Upper lobe of left lung (tissue), 6 donors: ENCODE results near the gene CTNNB1. TPM values are rescaled to one million over a fixed set of nuclear protein-coding genes. Genes with fewer than 3 reads are reported as not detected.

Experiments
- ATAC-seq, 2 donors: fragments of 200-7000 bp; cut with Tn5 transposase; one replicate each; pipeline ENCODE4 v1.9.1; 2022; ENCODE audit warnings: mild to moderate bottlenecking in 2 of 2, moderate library complexity in 2 of 2; ENCODE audit not compliant: low FRiP score in 2 of 2
- DNase-seq, 2 donors: peaks; one replicate each; pipeline ENCODE4 v3.0.0-alpha.2; 2019 to 2020
- H3K27ac ChIP-seq, 4 donors: fragments of 200-600 bp; sonication (generic); one replicate each; pipeline ENCODE4 v1.5.1; 2016 to 2019
- H3K27me3 ChIP-seq, 4 donors: fragments of 200-600 bp; sonication (generic); one replicate each; pipeline ENCODE4 v1.5.1; 2017 to 2019
- H3K36me3 ChIP-seq, 4 donors: fragments of 200-600 bp; sonication (generic); one replicate each; pipeline ENCODE4 v1.5.1; 2016 to 2019
- H3K4me1 ChIP-seq, 4 donors: fragments of 200-600 bp; sonication (generic); one replicate each; pipeline ENCODE4 v1.5.1; 2018 to 2019
- H3K4me3 ChIP-seq, 4 donors: fragments of 200-600 bp; sonication (generic); one replicate each; pipeline ENCODE4 v1.5.1; 2017 to 2019; ENCODE audit warnings: mild to moderate bottlenecking in 2 of 4, moderate library complexity in 1 of 4
- H3K9me3 ChIP-seq, 4 donors: fragments of 200-600 bp; sonication (generic); one replicate each; pipeline ENCODE4 v1.5.1; 2018 to 2019
- EP300 ChIP-seq, 4 donors: sonication (generic); formaldehyde crosslinking; IDR thresholded peaks; one replicate each; pipeline ENCODE4 v1.5.1; 2017; ENCODE audit warnings: antibody characterized with exemption in 4 of 4, control low read depth in 2 of 4
- POLR2A ChIP-seq, 4 donors: fragments of 450-650 bp; IDR thresholded peaks; one replicate each; pipeline ENCODE4 v1.5.1; 2016 to 2017; ENCODE audit warnings: antibody characterized with exemption in 4 of 4, mild to moderate bottlenecking in 2 of 4
- POLR2AphosphoS5 ChIP-seq, 2 donors: sonication (generic); formaldehyde crosslinking; IDR thresholded peaks; one replicate each; pipeline ENCODE4 v1.5.1; 2017; ENCODE audit warnings: antibody characterized with exemption in 2 of 2
- WGBS, 2 donors: methylation state at CpG; one replicate each; pipeline ENCODE4 v1.1.5; 2017 to 2018; 5-methylcytosine and 5-hydroxymethylcytosine counted together
- total RNA-seq, 6 donors: library from RNA; depleted of rRNA in 4 of 6; stranded (reverse); fragments of >200 nt in 4 of 6; gene quantifications; one replicate each; pipeline versions ENCODE4 v1.1.0 to v1.2.1, GENCODE V29; 2016 to 2021
- TF ChIP-seq, protein P1 (sequence below), 6 experiments: fragments of 450-650 bp in 4 of 6; fragments of 200-600 bp in 2 of 6; sonication (generic) in 2 of 6; IDR thresholded peaks; one replicate each; pipeline ENCODE4 v1.5.1; 2016 to 2019; ENCODE audit warnings: antibody characterized with exemption in 6 of 6
- donor health status: DM: no; HTN: no; CAD: no; lungs with moderate emphysema.
- donor health status: DM: no; HTN: yes; CAD: no; lungs with severe emphysema.

Gene CTNNB1
- total RNA-seq, 6 donors from 2014 or later, result 332 to 776 (median 412) TPM

DNA sequence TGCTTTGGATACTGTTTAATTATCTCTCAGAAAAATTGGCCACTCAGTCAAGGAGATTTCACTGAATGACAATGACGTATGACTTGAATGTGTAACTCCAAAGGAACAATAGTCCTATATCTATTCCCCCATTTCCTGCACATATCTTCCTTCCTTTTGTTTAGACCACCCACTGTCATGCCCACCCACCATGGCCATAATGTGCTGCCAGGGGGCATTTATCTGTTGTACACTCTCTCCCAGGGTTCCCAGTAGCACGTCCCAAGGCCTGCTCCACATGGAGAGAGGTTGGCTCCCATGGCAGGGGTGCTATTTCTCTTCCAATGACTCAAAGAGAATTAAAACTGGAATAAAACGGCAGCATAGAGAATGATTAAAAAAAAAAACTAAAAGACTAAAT is 36.8 kb upstream of the CTNNB1 start:
- no peak for DNase-seq
- H3K4me1 ChIP-seq, result peaks cover 0 to 16% (median 8%) of the 10 kb centered on the region in 4 donors
- ATAC-seq, result no peak
- no peak overlapping the region for H3K27ac ChIP-seq
- TF ChIP-seq POLR2A (IDR thresholded peaks at IDR 0.05) (no peak), EP300 (IDR thresholded peaks at IDR 0.05) (no peak), POLR2AphosphoS5 (IDR thresholded peaks at IDR 0.05) (no peak)
- TF ChIP-seq, protein P1, sequence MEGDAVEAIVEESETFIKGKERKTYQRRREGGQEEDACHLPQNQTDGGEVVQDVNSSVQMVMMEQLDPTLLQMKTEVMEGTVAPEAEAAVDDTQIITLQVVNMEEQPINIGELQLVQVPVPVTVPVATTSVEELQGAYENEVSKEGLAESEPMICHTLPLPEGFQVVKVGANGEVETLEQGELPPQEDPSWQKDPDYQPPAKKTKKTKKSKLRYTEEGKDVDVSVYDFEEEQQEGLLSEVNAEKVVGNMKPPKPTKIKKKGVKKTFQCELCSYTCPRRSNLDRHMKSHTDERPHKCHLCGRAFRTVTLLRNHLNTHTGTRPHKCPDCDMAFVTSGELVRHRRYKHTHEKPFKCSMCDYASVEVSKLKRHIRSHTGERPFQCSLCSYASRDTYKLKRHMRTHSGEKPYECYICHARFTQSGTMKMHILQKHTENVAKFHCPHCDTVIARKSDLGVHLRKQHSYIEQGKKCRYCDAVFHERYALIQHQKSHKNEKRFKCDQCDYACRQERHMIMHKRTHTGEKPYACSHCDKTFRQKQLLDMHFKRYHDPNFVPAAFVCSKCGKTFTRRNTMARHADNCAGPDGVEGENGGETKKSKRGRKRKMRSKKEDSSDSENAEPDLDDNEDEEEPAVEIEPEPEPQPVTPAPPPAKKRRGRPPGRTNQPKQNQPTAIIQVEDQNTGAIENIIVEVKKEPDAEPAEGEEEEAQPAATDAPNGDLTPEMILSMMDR (IDR thresholded peaks at IDR 0.05), result no peak
- no peak overlapping the region for H3K4me3 ChIP-seq
- WGBS, 2 donors, result 88 to 94% methylated on average over 3 of the region's 3 CpGs
- H3K27me3 ChIP-seq, result no peaks in the 10 kb centered on the region
- H3K36me3 ChIP-seq, result no peaks in the 10 kb centered on the region
- no peaks in the 10 kb centered on the region for H3K9me3 ChIP-seq

GRCh38 chr3:41163006-41163405 is 36.3 kb upstream of the CTNNB1 start:
- ATAC-seq, result no peak
- no peaks in the 10 kb centered on the region for H3K9me3 ChIP-seq
- no peaks in the 10 kb centered on the region for H3K27me3 ChIP-seq
- no peak for DNase-seq
- WGBS, 2 donors, result 33 to 40% methylated on average over 1 of the region's 1 CpG
- H3K36me3 ChIP-seq, result no peaks in the 10 kb centered on the region
- no peak overlapping the region for H3K4me3 ChIP-seq
- H3K27ac ChIP-seq, result no peak overlapping the region
- TF ChIP-seq, protein P1 (IDR thresholded peaks at IDR 0.05), result no peak
- TF ChIP-seq EP300 (IDR thresholded peaks at IDR 0.05) (no peak), POLR2AphosphoS5 (IDR thresholded peaks at IDR 0.05) (no peak), POLR2A (IDR thresholded peaks at IDR 0.05) (no peak)
- peaks cover 0 to 16% (median 8%) of the 10 kb centered on the region in 4 donors for H3K4me1 ChIP-seq

DNA sequence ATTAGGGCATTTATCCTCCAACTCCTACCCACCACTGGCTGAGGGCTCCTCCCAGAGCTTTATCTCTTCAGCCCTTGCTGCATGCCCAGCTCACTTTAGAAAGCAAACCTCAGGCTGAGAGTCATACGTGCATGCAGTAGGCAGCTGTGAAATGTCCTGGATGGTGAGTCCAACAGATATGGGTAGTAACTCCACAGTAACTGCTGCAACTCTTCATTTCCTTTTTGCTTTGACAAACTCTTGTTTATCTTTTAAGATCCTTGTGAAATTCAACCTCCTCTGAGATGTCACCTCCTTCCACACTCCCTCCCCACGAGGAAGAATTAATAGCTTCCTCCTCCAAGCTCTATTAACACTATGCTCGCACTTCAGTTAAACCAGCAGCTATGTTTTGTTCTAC is 35.9 kb upstream of the CTNNB1 start:
- H3K27ac ChIP-seq, result no peak overlapping the region
- no peak overlapping the region for H3K4me3 ChIP-seq
- H3K9me3 ChIP-seq, result no peaks in the 10 kb centered on the region
- TF ChIP-seq, protein P1 (IDR thresholded peaks at IDR 0.05), result no peak
- TF ChIP-seq POLR2A (IDR thresholded peaks at IDR 0.05) (no peak), POLR2AphosphoS5 (IDR thresholded peaks at IDR 0.05) (no peak), EP300 (IDR thresholded peaks at IDR 0.05) (no peak)
- DNase-seq (no peak), ATAC-seq (no peak)
- H3K4me1 ChIP-seq, result peaks cover 0 to 15% (median 8%) of the 10 kb centered on the region in 4 donors
- 39 to 48% methylated on average over 3 of the region's 3 CpGs for WGBS, 2 donors
- no peaks in the 10 kb centered on the region for H3K36me3 ChIP-seq
- H3K27me3 ChIP-seq, result no peaks in the 10 kb centered on the region

- no peak for TF ChIP-seq EP300 (IDR thresholded peaks at IDR 0.05)
- TF ChIP-seq, protein P1 (IDR thresholded peaks at IDR 0.05), result no peak
- Histone ChIP-seq H3K9me3 (no peaks in the 10 kb centered on the region), H3K4me1 (peaks cover 0 to 9% (median 3%) of the 10 kb centered on the region in 4 donors), H3K27ac (no peak overlapping the region), H3K4me3 (no peak overlapping the region), H3K27me3 (no peaks in the 10 kb centered on the region), H3K36me3 (no peaks in the 10 kb centered on the region)
- DNase-seq, result no peak
- ATAC-seq, result no peak
- 73 to 81% methylated on average over 2 of the region's 2 CpGs for WGBS, 2 donors
Measured at GRCh38 chr3:41164777-41165176, 34.5 kb upstream of the CTNNB1 start.

GRCh38 chr3:41167722-41168497 is 31.4 kb upstream of the CTNNB1 start:
- Histone ChIP-seq H3K36me3 (no peaks in the 10 kb centered on the region), H3K27ac (no peak overlapping the region), H3K4me3 (no peak overlapping the region), H3K9me3 (no peaks in the 10 kb centered on the region), H3K4me1 (peaks cover 0 to 8% (median 2%) of the 10 kb centered on the region in 4 donors), H3K27me3 (no peaks in the 10 kb centered on the region)
- ATAC-seq (no peak), DNase-seq (no peak)
- WGBS, 2 donors, result 77 to 79% methylated on average over 8 of the region's 8 CpGs
- TF ChIP-seq EP300 (IDR thresholded peaks at IDR 0.05) (no peak), POLR2AphosphoS5 (IDR thresholded peaks at IDR 0.05) (no peak), POLR2A (IDR thresholded peaks at IDR 0.05) (no peak)
- TF ChIP-seq, protein P1 (IDR thresholded peaks at IDR 0.05), result no peak
